Fibroblast of gingiva (primary cell): ENCODE results near the gene GRIFIN.

Source experiments
- DNase-seq: peaks from one replicate; pipeline ENCODE4 v3.0.0-alpha.2; 2011; ENCODE audit warnings: low read depth

Gene GRIFIN

GRCh38 chr7:2512713-2513112 lies 36.5 kb upstream of the GRIFIN start:
- DNase-seq, result no peak

- no peak for DNase-seq
These were observed 36.0 kb upstream of the GRIFIN start for GRCh38 chr7:2512179-2512661.

- DNase-seq, result no peak
These were observed 35.6 kb upstream of the GRIFIN start for GRCh38 chr7:2511769-2512168.

- DNase-seq, result no peak
These were observed 34.9 kb upstream of the GRIFIN start for GRCh38 chr7:2510909-2511768.

- no peak for DNase-seq
These were observed 34.1 kb upstream of the GRIFIN start for GRCh38 chr7:2510130-2510776.

- DNase-seq, result no peak
These were observed 33.2 kb upstream of the GRIFIN start for GRCh38 chr7:2509298-2509906.

GRCh38 chr7:2508327-2509215 lies 32.4 kb upstream of the GRIFIN start:
- DNase-seq, result peak; percentile 67

- no peak for DNase-seq
These were observed 31.7 kb upstream of the GRIFIN start for GRCh38 chr7:2507917-2508306.

GRCh38 chr7:2507208-2507916 lies 31.2 kb upstream of the GRIFIN start:
- no peak for DNase-seq

- DNase-seq, result no peak
These were observed 29.2 kb upstream of the GRIFIN start for GRCh38 chr7:2505401-2505800.

GRCh38 chr7:2504889-2505375 lies 28.7 kb upstream of the GRIFIN start:
- DNase-seq, result no peak

- DNase-seq, result no peak
These were observed 28.1 kb upstream of the GRIFIN start for GRCh38 chr7:2504128-2504888.

GRCh38 chr7:2503056-2503941 lies 27.1 kb upstream of the GRIFIN start:
- DNase-seq, result no peak

GRCh38 chr7:2502647-2502966 lies 26.4 kb upstream of the GRIFIN start:
- DNase-seq, result no peak

GRCh38 chr7:2501947-2502646 lies 25.9 kb upstream of the GRIFIN start:
- DNase-seq, result no peak

GRCh38 chr7:2500701-2501100 lies 24.5 kb upstream of the GRIFIN start:
- DNase-seq, result no peak

- DNase-seq, result no peak
These were observed 23.7 kb upstream of the GRIFIN start for GRCh38 chr7:2499719-2500430.

GRCh38 chr7:2499181-2499580 lies 23.0 kb upstream of the GRIFIN start:
- DNase-seq, result no peak
